Measurements from ENCODE around the gene PLAC1. TPM values are rescaled to one million over a fixed set of nuclear protein-coding genes. Genes with fewer than 3 reads are reported as not detected.
A peak's percentile ranks its signal among the peaks of the same experiment; 100 is the strongest.

PLAC1 gene
- total RNA-seq, 1 donor from 2014 or later, result 0.72 TPM

DNA sequence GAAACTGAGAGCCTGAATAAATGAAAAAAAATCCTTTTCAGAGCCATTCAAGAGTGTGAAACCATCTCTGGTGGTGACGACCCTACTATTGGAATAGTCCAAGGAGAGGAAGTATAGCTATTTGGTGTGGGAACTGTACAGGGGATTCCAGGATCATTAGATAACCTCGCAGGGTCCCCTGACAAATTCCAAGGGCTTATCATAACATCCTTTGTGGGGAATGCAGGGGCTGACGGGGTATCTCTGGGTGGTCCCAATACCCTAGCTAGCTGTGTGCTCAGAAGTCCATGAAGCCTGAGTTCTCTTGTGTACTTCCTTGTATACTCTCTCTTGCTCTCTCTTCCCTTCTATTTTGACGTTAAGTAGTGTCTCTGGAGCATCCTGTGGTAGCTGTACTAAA, 13.8 kb upstream of the PLAC1 start:
- DNase-seq (ENCODE audit: low spot score), result no peak
- TF ChIP-seq, protein P1, sequence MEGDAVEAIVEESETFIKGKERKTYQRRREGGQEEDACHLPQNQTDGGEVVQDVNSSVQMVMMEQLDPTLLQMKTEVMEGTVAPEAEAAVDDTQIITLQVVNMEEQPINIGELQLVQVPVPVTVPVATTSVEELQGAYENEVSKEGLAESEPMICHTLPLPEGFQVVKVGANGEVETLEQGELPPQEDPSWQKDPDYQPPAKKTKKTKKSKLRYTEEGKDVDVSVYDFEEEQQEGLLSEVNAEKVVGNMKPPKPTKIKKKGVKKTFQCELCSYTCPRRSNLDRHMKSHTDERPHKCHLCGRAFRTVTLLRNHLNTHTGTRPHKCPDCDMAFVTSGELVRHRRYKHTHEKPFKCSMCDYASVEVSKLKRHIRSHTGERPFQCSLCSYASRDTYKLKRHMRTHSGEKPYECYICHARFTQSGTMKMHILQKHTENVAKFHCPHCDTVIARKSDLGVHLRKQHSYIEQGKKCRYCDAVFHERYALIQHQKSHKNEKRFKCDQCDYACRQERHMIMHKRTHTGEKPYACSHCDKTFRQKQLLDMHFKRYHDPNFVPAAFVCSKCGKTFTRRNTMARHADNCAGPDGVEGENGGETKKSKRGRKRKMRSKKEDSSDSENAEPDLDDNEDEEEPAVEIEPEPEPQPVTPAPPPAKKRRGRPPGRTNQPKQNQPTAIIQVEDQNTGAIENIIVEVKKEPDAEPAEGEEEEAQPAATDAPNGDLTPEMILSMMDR (IDR thresholded peaks at IDR 0.05; ENCODE audit: unreplicated experiment), result no peak
- H3K9me3 Mint-ChIP-seq (ENCODE audit: unreplicated experiment), result no peaks in the 10 kb centered on the region
- H3K36me3 Mint-ChIP-seq (ENCODE audit: low read depth, unreplicated experiment), result no peaks in the 10 kb centered on the region
- peak overlapping the region; percentile 45 for H3K27ac Mint-ChIP-seq (ENCODE audit: unreplicated experiment)
- peaks cover 17% of the 10 kb centered on the region for H3K4me1 Mint-ChIP-seq (ENCODE audit: unreplicated experiment)
- H3K4me3 Mint-ChIP-seq (ENCODE audit: unreplicated experiment), result no peak overlapping the region
- no peaks in the 10 kb centered on the region for H3K27me3 Mint-ChIP-seq (ENCODE audit: unreplicated experiment)

DNA sequence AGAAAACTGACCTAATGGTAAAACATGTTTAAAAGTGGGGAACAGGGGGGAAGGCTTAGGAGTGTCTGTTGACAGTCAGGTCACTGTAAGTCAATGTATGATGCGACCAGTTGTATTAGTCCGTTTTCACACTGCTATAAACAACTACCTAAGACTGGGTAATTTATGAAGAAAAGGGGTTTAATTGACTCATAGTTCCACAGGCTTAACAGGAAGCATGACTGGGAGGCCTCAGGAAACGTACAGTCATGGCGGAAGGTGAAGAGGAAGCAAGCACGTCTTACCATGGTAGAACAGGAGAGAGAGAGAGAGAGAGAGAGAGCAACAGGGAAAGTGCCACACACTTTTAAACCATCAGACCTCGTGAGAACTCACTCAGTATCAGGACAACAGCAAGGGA, 13.0 kb upstream of the PLAC1 start:
- Mint-ChIP-seq H3K27me3 (ENCODE audit: unreplicated experiment) (no peaks in the 10 kb centered on the region), H3K9me3 (ENCODE audit: unreplicated experiment) (no peaks in the 10 kb centered on the region), H3K4me1 (ENCODE audit: unreplicated experiment) (peaks cover 17% of the 10 kb centered on the region), H3K36me3 (ENCODE audit: low read depth, unreplicated experiment) (no peaks in the 10 kb centered on the region), H3K27ac (ENCODE audit: unreplicated experiment) (peak overlapping the region; percentile 89), H3K4me3 (ENCODE audit: unreplicated experiment) (no peak overlapping the region)
- no peak for DNase-seq (ENCODE audit: low spot score)
- TF ChIP-seq, protein P1 (IDR thresholded peaks at IDR 0.05; ENCODE audit: unreplicated experiment), result no peak

DNA sequence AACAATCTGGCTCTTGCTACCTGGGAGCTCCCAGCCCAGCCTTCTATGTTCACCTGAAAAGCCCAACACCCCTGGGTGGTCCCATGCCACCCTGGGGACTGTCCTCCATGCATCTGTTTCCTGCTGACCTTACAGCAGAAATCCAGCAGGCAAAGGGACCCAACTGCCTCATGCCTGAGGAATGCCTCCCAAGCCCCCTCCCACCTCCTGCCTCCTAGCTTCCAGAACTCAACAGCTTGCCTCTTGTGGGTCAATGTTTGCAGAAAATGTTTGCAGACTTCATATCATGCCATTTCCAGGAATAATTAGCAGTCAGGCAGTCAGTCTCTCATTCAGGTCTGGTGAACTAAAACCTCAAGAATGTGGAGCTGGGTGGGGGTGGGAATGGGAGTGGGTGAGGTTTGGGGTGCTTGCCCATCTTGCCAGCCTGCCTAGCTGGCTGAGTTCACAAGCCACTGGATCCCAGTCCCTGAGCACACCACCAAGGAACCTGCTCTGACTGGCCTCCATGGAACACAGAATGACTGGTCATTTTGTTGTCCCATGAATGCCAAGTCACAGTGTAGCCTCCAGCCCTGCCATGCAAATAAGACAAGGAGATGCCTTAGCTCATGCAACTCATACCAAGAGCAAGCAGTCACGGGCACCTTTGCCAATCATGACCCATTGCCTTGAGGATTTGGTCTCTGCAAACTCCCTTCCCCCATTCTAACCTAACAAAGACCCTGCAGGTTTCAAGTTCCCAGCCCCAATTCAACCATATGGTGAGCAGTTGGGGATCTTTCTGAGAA, 12.1 kb upstream of the PLAC1 start:
- TF ChIP-seq, protein P1 (IDR thresholded peaks at IDR 0.05; ENCODE audit: unreplicated experiment), result no peak
- H3K27me3 Mint-ChIP-seq (ENCODE audit: unreplicated experiment), result no peaks in the 10 kb centered on the region
- H3K36me3 Mint-ChIP-seq (ENCODE audit: low read depth, unreplicated experiment), result no peaks in the 10 kb centered on the region
- peaks cover 17% of the 10 kb centered on the region for H3K4me1 Mint-ChIP-seq (ENCODE audit: unreplicated experiment)
- DNase-seq (ENCODE audit: low spot score), result no peak
- H3K27ac Mint-ChIP-seq (ENCODE audit: unreplicated experiment), result peak overlapping the region; percentile 89
- no peaks in the 10 kb centered on the region for H3K9me3 Mint-ChIP-seq (ENCODE audit: unreplicated experiment)
- no peak overlapping the region for H3K4me3 Mint-ChIP-seq (ENCODE audit: unreplicated experiment)

DNA sequence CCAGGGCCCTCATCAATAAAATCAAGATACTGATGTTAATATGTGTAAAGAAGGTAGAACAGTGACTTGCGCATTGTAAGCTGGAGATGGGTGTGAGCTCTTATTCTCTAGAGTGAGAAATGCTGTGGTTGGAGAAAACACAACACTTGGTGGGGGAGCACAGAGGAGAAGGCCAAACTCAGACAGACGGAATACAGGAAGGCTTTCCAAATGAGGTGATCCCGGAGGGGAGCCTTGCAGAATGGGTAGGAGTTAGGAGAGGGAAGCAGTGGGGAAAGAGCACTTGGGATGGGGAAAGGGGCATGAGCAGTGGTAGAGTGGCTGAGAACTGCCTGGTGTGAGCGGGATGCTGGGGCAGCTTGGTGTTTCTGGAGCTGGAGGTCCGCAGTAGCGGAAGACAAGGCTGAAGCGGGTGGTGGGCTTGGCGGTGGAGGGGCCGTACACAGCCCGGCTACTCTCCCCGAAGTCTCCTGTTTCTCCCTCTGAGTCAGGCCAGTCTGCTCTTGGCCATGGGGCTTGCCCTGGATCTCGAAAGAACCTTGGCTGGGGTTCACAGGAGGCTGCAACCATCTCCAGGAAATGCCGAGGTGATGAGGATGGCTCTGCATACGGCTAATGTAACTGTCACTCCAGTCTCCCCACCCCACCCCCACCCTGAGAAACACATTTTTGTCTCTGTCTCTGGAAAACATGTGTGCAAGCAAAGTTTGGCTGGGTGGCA, 11.3 kb upstream of the PLAC1 start:
- no peaks in the 10 kb centered on the region for H3K9me3 Mint-ChIP-seq (ENCODE audit: unreplicated experiment)
- peak overlapping the region; percentile 12 for H3K27ac Mint-ChIP-seq (ENCODE audit: unreplicated experiment)
- H3K27me3 Mint-ChIP-seq (ENCODE audit: unreplicated experiment), result no peaks in the 10 kb centered on the region
- H3K36me3 Mint-ChIP-seq (ENCODE audit: low read depth, unreplicated experiment), result no peaks in the 10 kb centered on the region
- peaks cover 17% of the 10 kb centered on the region for H3K4me1 Mint-ChIP-seq (ENCODE audit: unreplicated experiment)
- no peak for DNase-seq (ENCODE audit: low spot score)
- TF ChIP-seq, protein P1 (IDR thresholded peaks at IDR 0.05; ENCODE audit: unreplicated experiment), result no peak
- H3K4me3 Mint-ChIP-seq (ENCODE audit: unreplicated experiment), result no peak overlapping the region

DNA sequence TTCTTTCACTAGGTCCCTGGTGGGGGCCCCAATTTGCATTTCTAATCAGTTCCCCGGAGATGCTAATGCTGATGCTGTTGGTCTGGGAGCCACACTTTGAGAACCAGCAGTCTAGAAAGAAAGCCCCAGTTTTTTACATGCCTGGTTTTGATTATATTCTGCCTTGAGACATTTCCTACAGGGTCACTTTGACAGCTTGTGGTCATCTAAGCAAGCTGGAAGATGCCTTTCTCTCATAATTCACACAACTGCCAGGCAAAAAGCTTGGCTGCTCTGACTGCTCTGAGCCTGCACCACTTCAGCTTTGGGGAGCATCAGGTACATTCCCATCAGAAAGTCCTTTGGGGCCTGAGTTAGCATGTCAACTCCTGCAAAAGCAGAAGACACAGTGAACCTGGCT, 5.9 kb upstream of the PLAC1 start:
- H3K27ac Mint-ChIP-seq (ENCODE audit: unreplicated experiment), result no peak overlapping the region
- no peaks in the 10 kb centered on the region for H3K36me3 Mint-ChIP-seq (ENCODE audit: low read depth, unreplicated experiment)
- TF ChIP-seq, protein P1 (IDR thresholded peaks at IDR 0.05; ENCODE audit: unreplicated experiment), result no peak
- peaks cover 12% of the 10 kb centered on the region for H3K4me1 Mint-ChIP-seq (ENCODE audit: unreplicated experiment)
- no peaks in the 10 kb centered on the region for H3K9me3 Mint-ChIP-seq (ENCODE audit: unreplicated experiment)
- no peak overlapping the region for H3K4me3 Mint-ChIP-seq (ENCODE audit: unreplicated experiment)
- no peak for DNase-seq (ENCODE audit: low spot score)
- H3K27me3 Mint-ChIP-seq (ENCODE audit: unreplicated experiment), result no peaks in the 10 kb centered on the region
